Parathyroid adenoma (tissue), 2 donors: ENCODE data around the gene ZNF566.

Experiments used
- H2AFZ ChIP-seq: fragments of 300-600 bp; sonication (generic); one replicate; pipeline ENCODE4 v1.7.0; 2017; ENCODE audit warnings: antibody characterized with exemption, mild to moderate bottlenecking
- H3K27ac ChIP-seq: fragments of 300-600 bp; sonication (generic); one replicate; pipeline ENCODE4 v1.7.0; 2017
- H3K27me3 ChIP-seq: fragments of 300-600 bp; sonication (generic); one replicate; pipeline ENCODE4 v1.7.0; 2017; ENCODE audit warnings: low read length; ENCODE audit not compliant: control insufficient read depth, insufficient read depth
- H3K36me3 ChIP-seq: fragments of 300-600 bp; sonication (generic); one replicate; pipeline ENCODE4 v1.7.0; 2017; ENCODE audit warnings: low read length; ENCODE audit not compliant: control insufficient read depth, insufficient read depth
- H3K4me1 ChIP-seq: fragments of 300-600 bp; sonication (generic); one replicate; pipeline ENCODE4 v1.7.0; 2017; ENCODE audit warnings: control low read depth
- H3K4me2 ChIP-seq: fragments of 300-600 bp; sonication (generic); one replicate; pipeline ENCODE4 v1.7.0; 2017; ENCODE audit warnings: low read length
- H3K4me3 ChIP-seq: fragments of 300-600 bp; sonication (generic); one replicate; pipeline ENCODE4 v1.7.0; 2017; ENCODE audit warnings: low read depth, low read length
- H3K79me2 ChIP-seq: fragments of 300-600 bp; sonication (generic); one replicate; pipeline ENCODE4 v1.7.0; 2017; ENCODE audit warnings: control low read depth
- H3K9ac ChIP-seq: fragments of 300-600 bp; sonication (generic); one replicate; pipeline ENCODE4 v1.7.0; 2017; ENCODE audit warnings: mild to moderate bottlenecking
- H3K9me3 ChIP-seq: fragments of 300-600 bp; sonication (generic); one replicate; pipeline ENCODE4 v1.7.0; 2017; ENCODE audit warnings: low read length; ENCODE audit not compliant: control insufficient read depth
- CTCF ChIP-seq: fragments of 300-600 bp; sonication (generic); IDR thresholded peaks from one replicate; pipeline ENCODE4 v1.7.0; 2017; ENCODE audit warnings: antibody characterized with exemption, mild to moderate bottlenecking
- donor health status: primary hyperparathyroidism.

The ZNF566 gene

GRCh38 chr19:36456831-36457230 is 32.5 kb downstream of the ZNF566 start:
- Histone ChIP-seq H3K79me2 (no peaks in the 10 kb centered on the region), H3K9ac (no peak overlapping the region), H3K36me3 (peaks cover 5% of the 10 kb centered on the region), H3K27me3 (no peaks in the 10 kb centered on the region), H3K4me2 (no peak overlapping the region), H3K9me3 (no peaks in the 10 kb centered on the region), H3K4me3 (no peak overlapping the region), H2AFZ (no peak overlapping the region), H3K27ac (no peak overlapping the region), H3K4me1 (no peaks in the 10 kb centered on the region)
- TF ChIP-seq CTCF, result no peak

- Histone ChIP-seq H2AFZ (no peak overlapping the region), H3K27me3 (no peaks in the 10 kb centered on the region), H3K9ac (no peak overlapping the region), H3K9me3 (peaks cover 15% of the 10 kb centered on the region), H3K27ac (no peak overlapping the region), H3K4me1 (no peaks in the 10 kb centered on the region), H3K36me3 (peaks cover 5% of the 10 kb centered on the region), H3K4me2 (no peak overlapping the region), H3K79me2 (no peaks in the 10 kb centered on the region), H3K4me3 (no peak overlapping the region)
- TF ChIP-seq CTCF, result no peak
These were observed 40.2 kb downstream of the ZNF566 start for GRCh38 chr19:36449059-36449670.

GRCh38 chr19:36441339-36441738 is 48.0 kb downstream of the ZNF566 start:
- no peak overlapping the region for H2AFZ ChIP-seq
- TF ChIP-seq CTCF, result no peak
- H3K27ac ChIP-seq, result no peak overlapping the region
- H3K4me2 ChIP-seq, result no peak overlapping the region
- H3K9ac ChIP-seq, result no peak overlapping the region
- H3K9me3 ChIP-seq, result peaks cover 3% of the 10 kb centered on the region
- H3K36me3 ChIP-seq, result no peaks in the 10 kb centered on the region
- H3K4me3 ChIP-seq, result no peak overlapping the region
- H3K79me2 ChIP-seq, result no peaks in the 10 kb centered on the region
- no peaks in the 10 kb centered on the region for H3K4me1 ChIP-seq
- no peaks in the 10 kb centered on the region for H3K27me3 ChIP-seq

- H3K4me1 ChIP-seq, result no peaks in the 10 kb centered on the region
- H3K9me3 ChIP-seq, result no peaks in the 10 kb centered on the region
These were observed 52.8 kb downstream of the ZNF566 start for GRCh38 chr19:36436531-36436930.

More at GRCh38 chr19:36436531-36436930, 52.8 kb downstream of the ZNF566 start:
- no peaks in the 10 kb centered on the region for H3K79me2 ChIP-seq
- H3K36me3 ChIP-seq, result no peaks in the 10 kb centered on the region
- no peak overlapping the region for H2AFZ ChIP-seq
- H3K4me2 ChIP-seq, result no peak overlapping the region
- no peaks in the 10 kb centered on the region for H3K27me3 ChIP-seq
- H3K4me3 ChIP-seq, result no peak overlapping the region
- H3K9ac ChIP-seq, result no peak overlapping the region
- TF ChIP-seq CTCF, result no peak
- no peak overlapping the region for H3K27ac ChIP-seq
